AG08396 (cell line): Measurements from ENCODE around the gene KCNQ1.
A peak's percentile ranks its signal among the peaks of the same experiment; 100 is the strongest.
"Not testable (repeated sequence)": the region's sequence is repeated elsewhere in the genome, so short reads cannot be mapped to it uniquely, and the experiment has no call there.

Source experiments
- DNase-seq: peaks from one replicate; pipeline ENCODE4 v3.0.0; 2012; ENCODE audit warnings: low spot score, mixed read lengths

The KCNQ1 gene

GRCh38 chr11:2592559-2593392, 148.0 kb downstream of the KCNQ1 start:
- peak; percentile 5 for DNase-seq

- no peak for DNase-seq
Observed at GRCh38 chr11:2593393-2593950, 148.7 kb downstream of the KCNQ1 start.

GRCh38 chr11:2594267-2594666, 149.5 kb downstream of the KCNQ1 start:
- DNase-seq, result no peak

- no peak for DNase-seq
Observed at GRCh38 chr11:2595204-2595603, 150.4 kb downstream of the KCNQ1 start.

GRCh38 chr11:2599561-2600189, 154.9 kb downstream of the KCNQ1 start:
- DNase-seq, result no peak

GRCh38 chr11:2609345-2609744, 164.5 kb downstream of the KCNQ1 start:
- no peak for DNase-seq

GRCh38 chr11:2612884-2613571, 168.2 kb downstream of the KCNQ1 start:
- DNase-seq, result no peak

GRCh38 chr11:2621894-2622293, 177.1 kb downstream of the KCNQ1 start:
- DNase-seq, result no peak

- DNase-seq, result no peak
Observed at GRCh38 chr11:2625183-2625582, 180.4 kb downstream of the KCNQ1 start.

GRCh38 chr11:2630679-2631078, 185.9 kb downstream of the KCNQ1 start:
- no peak for DNase-seq

- DNase-seq, result no peak
Observed at GRCh38 chr11:2631161-2631560, 186.4 kb downstream of the KCNQ1 start.

GRCh38 chr11:2639763-2640162, 195.0 kb downstream of the KCNQ1 start:
- not testable (repeated sequence) for DNase-seq

GRCh38 chr11:2641623-2642022, 196.8 kb downstream of the KCNQ1 start:
- no peak for DNase-seq

- DNase-seq, result no peak
Observed at GRCh38 chr11:2643746-2644145, 198.9 kb downstream of the KCNQ1 start.

- DNase-seq, result no peak
Observed at GRCh38 chr11:2644844-2645778, 200.3 kb downstream of the KCNQ1 start.

- DNase-seq, result no peak
Observed at GRCh38 chr11:2645779-2646118, 200.9 kb downstream of the KCNQ1 start.

- no peak for DNase-seq
Observed at GRCh38 chr11:2647167-2647566, 202.4 kb downstream of the KCNQ1 start.

- DNase-seq, result no peak
Observed at GRCh38 chr11:2647953-2648352, 203.1 kb downstream of the KCNQ1 start.

GRCh38 chr11:2649400-2649799, 204.6 kb downstream of the KCNQ1 start:
- DNase-seq, result no peak

GRCh38 chr11:2649848-2650247, 205.0 kb downstream of the KCNQ1 start:
- DNase-seq, result no peak

- DNase-seq, result no peak
Observed at GRCh38 chr11:2650343-2650867, 205.6 kb downstream of the KCNQ1 start.
